GM23338 (cell line): ENCODE results near the gene NLK. TPM values are rescaled to one million over a fixed set of nuclear protein-coding genes. Genes with fewer than 3 reads are reported as not detected.

Experiments used
- ATAC-seq: fragments of 200-7000 bp; cut with Tn5 transposase; 3 replicates; pipeline ENCODE4 v1.9.1; 2020
- DNase-seq: peaks from one replicate; pipeline ENCODE4 v3.0.0-alpha.2; 2015; ENCODE audit warnings: low spot score
- H2AFZ ChIP-seq: fragments of 200-600 bp; sonication (generic); 2 replicates; pipeline ENCODE4 v1.8.0; 2016; ENCODE audit warnings: antibody characterized with exemption, mild to moderate bottlenecking, moderate library complexity
- H3F3A ChIP-seq: fragments of 200-600 bp; sonication (generic); replicated peaks from 2 replicates; pipeline ENCODE4 v1.8.0; 2017; ENCODE audit warnings: antibody characterized with exemption, mixed run types, low read depth
- H3K27ac ChIP-seq: fragments of 200-600 bp; sonication (generic); 2 replicates; pipeline ENCODE4 v1.6.1; 2016; ENCODE audit warnings: low read depth
- H3K27me3 ChIP-seq: fragments of 200-600 bp; sonication (generic); 2 replicates; pipeline ENCODE4 v1.8.0; 2016; ENCODE audit warnings: mild to moderate bottlenecking, mixed run types, moderate library complexity; ENCODE audit not compliant: insufficient read depth
- H3K36me3 ChIP-seq: fragments of 200-600 bp; sonication (generic); 2 replicates; pipeline ENCODE4 v1.8.0; 2016; ENCODE audit warnings: mild to moderate bottlenecking; ENCODE audit not compliant: insufficient read depth
- H3K4me1 ChIP-seq: fragments of 200-600 bp; sonication (generic); 2 replicates; pipeline ENCODE4 v1.8.0; 2016; ENCODE audit warnings: mild to moderate bottlenecking, moderate library complexity; ENCODE audit not compliant: insufficient read depth
- H3K4me2 ChIP-seq: fragments of 200-600 bp; sonication (generic); 2 replicates; pipeline ENCODE4 v1.7.1; 2017; ENCODE audit warnings: mixed run types
- H3K4me3 ChIP-seq: fragments of 200-600 bp; sonication (generic); 2 replicates; pipeline ENCODE4 v1.6.1; 2016; ENCODE audit warnings: mixed run types
- H3K79me2 ChIP-seq: fragments of 200-600 bp; sonication (generic); replicated peaks from 2 replicates; pipeline ENCODE4 v1.8.0; 2017; ENCODE audit warnings: mild to moderate bottlenecking; ENCODE audit not compliant: insufficient read depth
- H3K9me2 ChIP-seq: fragments of 200-600 bp; sonication (generic); 2 replicates; pipeline ENCODE4 v1.8.0; 2017; ENCODE audit not compliant: insufficient read depth
- H4K20me1 ChIP-seq: fragments of 200-600 bp; sonication (generic); replicated peaks from 2 replicates; pipeline ENCODE4 v1.8.0; 2017; ENCODE audit warnings: mild to moderate bottlenecking; ENCODE audit not compliant: insufficient read depth
- H3K27ac Mint-ChIP-seq: 2 replicates; pipeline ENCODE4 v1.8.0; 2020; ENCODE audit warnings: inconsistent platforms, mild to moderate bottlenecking, moderate library complexity, mixed read lengths
- H3K27me3 Mint-ChIP-seq: 3 replicates; pipeline ENCODE4 v1.8.0; 2022; ENCODE audit warnings: low read depth, mild to moderate bottlenecking, moderate library complexity, mixed read lengths, inconsistent platforms; ENCODE audit not compliant: insufficient read depth, poor library complexity
- H3K36me3 Mint-ChIP-seq: 3 replicates; pipeline ENCODE4 v1.8.0; 2021; ENCODE audit warnings: low read depth, mild to moderate bottlenecking, inconsistent platforms, moderate library complexity, mixed read lengths
- H3K4me1 Mint-ChIP-seq: 3 replicates; pipeline ENCODE4 v1.8.0; 2020; ENCODE audit warnings: mild to moderate bottlenecking, inconsistent platforms, mixed read lengths
- H3K4me3 Mint-ChIP-seq: 3 replicates; pipeline ENCODE4 v1.8.0; 2021; ENCODE audit warnings: moderate library complexity, mild to moderate bottlenecking, inconsistent platforms, mixed read lengths
- H3K9me3 Mint-ChIP-seq: 3 replicates; pipeline ENCODE4 v1.8.0; 2020; ENCODE audit warnings: moderate library complexity, mild to moderate bottlenecking, inconsistent platforms, mixed read lengths
- CREB1 ChIP-seq: fragments of 250-450 bp; sonication (Bioruptor Pico); IDR thresholded peaks from 2 replicates; pipeline ENCODE4 v1.5.0; 2020; ENCODE audit warnings: low read depth, mild to moderate bottlenecking, moderate library complexity
- EZH2phosphoT487 ChIP-seq: fragments of 200-600 bp; sonication (generic); IDR thresholded peaks from one replicate; pipeline ENCODE4 v1.8.1; 2018; ENCODE audit warnings: antibody characterized with exemption; ENCODE audit not compliant: unreplicated experiment
- STAT1 ChIP-seq: IDR thresholded peaks from one replicate; pipeline ENCODE4 v1.6.1; 2016; ENCODE audit warnings: antibody characterized with exemption; ENCODE audit not compliant: unreplicated experiment
- ZNF114 ChIP-seq: fragments of 250-450 bp; sonication (Bioruptor Pico); IDR thresholded peaks from 2 replicates; pipeline ENCODE4 v1.5.0; 2020; ENCODE audit warnings: mild to moderate bottlenecking, moderate library complexity
- polyA plus RNA-seq: library from polyadenylated mRNA; unstranded; fragments of >200 nt; fragmentation: Nextera tagmentation; extraction: Ambion mirVana; gene quantifications from 2 replicates; pipeline ENCODE4 v1.2.1, GENCODE V29; 2016
- total RNA-seq: library from RNA; depleted of rRNA; stranded (reverse); fragments of >200 nt; shearing (Covaris generic); gene quantifications from 2 replicates; pipeline ENCODE4 v1.2.3, GENCODE V29; 2014
- TF ChIP-seq, protein P1 (sequence below): fragments of 250-450 bp; sonication (Bioruptor Pico); IDR thresholded peaks from 2 replicates; pipeline ENCODE4 v1.5.0; 2020; ENCODE audit warnings: mild to moderate bottlenecking, moderate library complexity
- TF ChIP-seq, protein P2 (sequence below), 2 experiments: fragments of 200-600 bp in 1 of 2; sonication (generic) in 1 of 2; conservative IDR thresholded peaks; 2 replicates each; pipeline versions ENCODE4 v1.5.1 to v1.6.1; 2016 to 2017; ENCODE audit warnings: antibody characterized with exemption in 2 of 2, low read depth in 2 of 2, mild to moderate bottlenecking in 2 of 2, moderate library complexity in 1 of 2

NLK gene
- total and polyA plus RNA-seq, 2 experiments from 2014 or later: 34.7 to 78.5 TPM

DNA sequence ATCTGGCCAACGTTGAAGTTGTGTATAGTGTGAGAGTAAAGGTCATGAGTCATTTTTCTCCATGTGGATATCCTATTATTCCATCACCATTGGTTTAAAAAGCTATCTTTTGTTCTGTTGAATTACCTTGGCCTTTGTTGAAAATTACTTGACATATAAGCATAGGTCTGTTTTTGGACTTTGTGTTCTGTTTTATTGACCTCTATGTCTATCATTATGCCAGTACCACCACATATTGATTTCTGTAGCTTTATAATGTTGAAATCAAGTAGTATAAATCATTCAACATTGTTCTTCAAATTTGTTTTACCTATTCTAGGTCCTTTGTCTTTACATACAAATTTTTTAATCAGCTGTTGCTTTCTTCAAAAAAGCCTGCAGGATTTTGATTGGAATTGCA is 58.5 kb downstream of the NLK start:
- Mint-ChIP-seq H3K4me3 (no peak overlapping the region), H3K27ac (no peak overlapping the region), H3K27me3 (no peaks in the 10 kb centered on the region), H3K4me1 (peaks cover 23% of the 10 kb centered on the region), H3K9me3 (no peaks in the 10 kb centered on the region), H3K36me3 (peaks cover 6% of the 10 kb centered on the region; the same call in 1 of the 3 replicates)
- Histone ChIP-seq H3K9me2 (no peaks in the 10 kb centered on the region), H2AFZ (no peak overlapping the region), H3K4me1 (peaks cover 26% of the 10 kb centered on the region), H3K79me2 (peaks cover 99% of the 10 kb centered on the region), H3K27me3 (no peaks in the 10 kb centered on the region), H3F3A (no peaks in the 10 kb centered on the region), H3K4me3 (no peak overlapping the region), H4K20me1 (peaks cover 22% of the 10 kb centered on the region; the same call in 1 of the 2 replicates), H3K4me2 (no peak overlapping the region), H3K27ac (no peak overlapping the region), H3K36me3 (no peaks in the 10 kb centered on the region)
- DNase-seq (no peak), ATAC-seq (no peak)
- TF ChIP-seq, protein P1, sequence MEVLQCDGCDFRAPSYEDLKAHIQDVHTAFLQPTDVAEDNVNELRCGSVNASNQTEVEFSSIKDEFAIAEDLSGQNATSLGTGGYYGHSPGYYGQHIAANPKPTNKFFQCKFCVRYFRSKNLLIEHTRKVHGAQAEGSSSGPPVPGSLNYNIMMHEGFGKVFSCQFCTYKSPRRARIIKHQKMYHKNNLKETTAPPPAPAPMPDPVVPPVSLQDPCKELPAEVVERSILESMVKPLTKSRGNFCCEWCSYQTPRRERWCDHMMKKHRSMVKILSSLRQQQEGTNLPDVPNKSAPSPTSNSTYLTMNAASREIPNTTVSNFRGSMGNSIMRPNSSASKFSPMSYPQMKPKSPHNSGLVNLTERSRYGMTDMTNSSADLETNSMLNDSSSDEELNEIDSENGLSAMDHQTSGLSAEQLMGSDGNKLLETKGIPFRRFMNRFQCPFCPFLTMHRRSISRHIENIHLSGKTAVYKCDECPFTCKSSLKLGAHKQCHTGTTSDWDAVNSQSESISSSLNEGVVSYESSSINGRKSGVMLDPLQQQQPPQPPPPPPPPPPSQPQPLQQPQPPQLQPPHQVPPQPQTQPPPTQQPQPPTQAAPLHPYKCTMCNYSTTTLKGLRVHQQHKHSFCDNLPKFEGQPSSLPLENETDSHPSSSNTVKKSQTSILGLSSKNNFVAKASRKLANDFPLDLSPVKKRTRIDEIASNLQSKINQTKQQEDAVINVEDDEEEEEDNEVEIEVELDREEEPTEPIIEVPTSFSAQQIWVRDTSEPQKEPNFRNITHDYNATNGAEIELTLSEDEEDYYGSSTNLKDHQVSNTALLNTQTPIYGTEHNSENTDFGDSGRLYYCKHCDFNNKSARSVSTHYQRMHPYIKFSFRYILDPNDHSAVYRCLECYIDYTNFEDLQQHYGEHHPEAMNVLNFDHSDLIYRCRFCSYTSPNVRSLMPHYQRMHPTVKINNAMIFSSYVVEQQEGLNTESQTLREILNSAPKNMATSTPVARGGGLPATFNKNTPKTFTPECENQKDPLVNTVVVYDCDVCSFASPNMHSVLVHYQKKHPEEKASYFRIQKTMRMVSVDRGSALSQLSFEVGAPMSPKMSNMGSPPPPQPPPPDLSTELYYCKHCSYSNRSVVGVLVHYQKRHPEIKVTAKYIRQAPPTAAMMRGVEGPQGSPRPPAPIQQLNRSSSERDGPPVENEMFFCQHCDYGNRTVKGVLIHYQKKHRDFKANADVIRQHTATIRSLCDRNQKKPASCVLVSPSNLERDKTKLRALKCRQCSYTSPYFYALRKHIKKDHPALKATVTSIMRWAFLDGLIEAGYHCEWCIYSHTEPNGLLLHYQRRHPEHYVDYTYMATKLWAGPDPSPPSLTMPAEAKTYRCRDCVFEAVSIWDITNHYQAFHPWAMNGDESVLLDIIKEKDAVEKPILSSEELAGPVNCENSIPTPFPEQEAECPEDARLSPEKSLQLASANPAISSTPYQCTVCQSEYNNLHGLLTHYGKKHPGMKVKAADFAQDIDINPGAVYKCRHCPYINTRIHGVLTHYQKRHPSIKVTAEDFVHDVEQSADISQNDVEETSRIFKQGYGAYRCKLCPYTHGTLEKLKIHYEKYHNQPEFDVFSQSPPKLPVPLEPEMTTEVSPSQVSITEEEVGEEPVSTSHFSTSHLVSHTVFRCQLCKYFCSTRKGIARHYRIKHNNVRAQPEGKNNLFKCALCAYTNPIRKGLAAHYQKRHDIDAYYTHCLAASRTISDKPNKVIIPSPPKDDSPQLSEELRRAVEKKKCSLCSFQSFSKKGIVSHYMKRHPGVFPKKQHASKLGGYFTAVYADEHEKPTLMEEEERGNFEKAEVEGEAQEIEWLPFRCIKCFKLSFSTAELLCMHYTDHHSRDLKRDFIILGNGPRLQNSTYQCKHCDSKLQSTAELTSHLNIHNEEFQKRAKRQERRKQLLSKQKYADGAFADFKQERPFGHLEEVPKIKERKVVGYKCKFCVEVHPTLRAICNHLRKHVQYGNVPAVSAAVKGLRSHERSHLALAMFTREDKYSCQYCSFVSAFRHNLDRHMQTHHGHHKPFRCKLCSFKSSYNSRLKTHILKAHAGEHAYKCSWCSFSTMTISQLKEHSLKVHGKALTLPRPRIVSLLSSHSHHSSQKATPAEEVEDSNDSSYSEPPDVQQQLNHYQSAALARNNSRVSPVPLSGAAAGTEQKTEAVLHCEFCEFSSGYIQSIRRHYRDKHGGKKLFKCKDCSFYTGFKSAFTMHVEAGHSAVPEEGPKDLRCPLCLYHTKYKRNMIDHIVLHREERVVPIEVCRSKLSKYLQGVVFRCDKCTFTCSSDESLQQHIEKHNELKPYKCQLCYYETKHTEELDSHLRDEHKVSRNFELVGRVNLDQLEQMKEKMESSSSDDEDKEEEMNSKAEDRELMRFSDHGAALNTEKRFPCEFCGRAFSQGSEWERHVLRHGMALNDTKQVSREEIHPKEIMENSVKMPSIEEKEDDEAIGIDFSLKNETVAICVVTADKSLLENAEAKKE (CRISPR knock-in tag): no peak
- TF ChIP-seq EZH2phosphoT487 (no peak), ZNF114 (CRISPR knock-in tag) (no peak), STAT1 (no peak), CREB1 (CRISPR knock-in tag) (no peak)
- TF ChIP-seq, protein P2, sequence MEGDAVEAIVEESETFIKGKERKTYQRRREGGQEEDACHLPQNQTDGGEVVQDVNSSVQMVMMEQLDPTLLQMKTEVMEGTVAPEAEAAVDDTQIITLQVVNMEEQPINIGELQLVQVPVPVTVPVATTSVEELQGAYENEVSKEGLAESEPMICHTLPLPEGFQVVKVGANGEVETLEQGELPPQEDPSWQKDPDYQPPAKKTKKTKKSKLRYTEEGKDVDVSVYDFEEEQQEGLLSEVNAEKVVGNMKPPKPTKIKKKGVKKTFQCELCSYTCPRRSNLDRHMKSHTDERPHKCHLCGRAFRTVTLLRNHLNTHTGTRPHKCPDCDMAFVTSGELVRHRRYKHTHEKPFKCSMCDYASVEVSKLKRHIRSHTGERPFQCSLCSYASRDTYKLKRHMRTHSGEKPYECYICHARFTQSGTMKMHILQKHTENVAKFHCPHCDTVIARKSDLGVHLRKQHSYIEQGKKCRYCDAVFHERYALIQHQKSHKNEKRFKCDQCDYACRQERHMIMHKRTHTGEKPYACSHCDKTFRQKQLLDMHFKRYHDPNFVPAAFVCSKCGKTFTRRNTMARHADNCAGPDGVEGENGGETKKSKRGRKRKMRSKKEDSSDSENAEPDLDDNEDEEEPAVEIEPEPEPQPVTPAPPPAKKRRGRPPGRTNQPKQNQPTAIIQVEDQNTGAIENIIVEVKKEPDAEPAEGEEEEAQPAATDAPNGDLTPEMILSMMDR (conservative IDR thresholded peaks at IDR 0.05; ENCODE audit: low read depth in 2 of 2): no peak
